KMS-11 (cell line): ENCODE measurements around the gene TBC1D9.
"Not testable (repeated sequence)": the region's sequence is repeated elsewhere in the genome, so short reads cannot be mapped to it uniquely, and the experiment has no call there.

ENCODE experiments used
- H2AFZ ChIP-seq: fragments of 200-600 bp; sonication (generic); 2 replicates; pipeline ENCODE4 v1.6.1; 2016; ENCODE audit warnings: antibody characterized with exemption, mixed run types, low read depth
- H3K27ac ChIP-seq: fragments of 200-600 bp; sonication (generic); 2 replicates; pipeline ENCODE4 v1.6.1; 2016; ENCODE audit warnings: mild to moderate bottlenecking, mixed run types
- H3K27me3 ChIP-seq: fragments of 200-600 bp; sonication (generic); 2 replicates; pipeline ENCODE4 v1.6.1; 2017; ENCODE audit warnings: mild to moderate bottlenecking, low read depth, mixed run types, moderate library complexity; ENCODE audit not compliant: insufficient read depth
- H3K36me3 ChIP-seq: fragments of 200-600 bp; sonication (generic); 2 replicates; pipeline ENCODE4 v1.6.1; 2017; ENCODE audit warnings: mild to moderate bottlenecking, mixed run types; ENCODE audit not compliant: insufficient read depth
- H3K4me1 ChIP-seq: fragments of 200-600 bp; sonication (generic); 2 replicates; pipeline ENCODE4 v1.6.1; 2016; ENCODE audit warnings: mild to moderate bottlenecking, low read depth, mixed run types; ENCODE audit not compliant: poor library complexity, severe bottlenecking
- H3K4me2 ChIP-seq: fragments of 200-600 bp; sonication (generic); 2 replicates; pipeline ENCODE4 v1.7.0; 2016; ENCODE audit warnings: mild to moderate bottlenecking, mixed run types
- H3K4me3 ChIP-seq: fragments of 200-600 bp; sonication (generic); IDR thresholded peaks from 2 replicates; pipeline ENCODE4 v1.6.1; 2017; ENCODE audit warnings: low read depth, low read length, mixed read lengths; ENCODE audit not compliant: insufficient read depth
- H3K79me2 ChIP-seq: fragments of 200-600 bp; sonication (generic); 2 replicates; pipeline ENCODE4 v1.6.1; 2016; ENCODE audit warnings: low read depth, mixed run types; ENCODE audit not compliant: insufficient read depth
- H3K9ac ChIP-seq: fragments of 200-600 bp; sonication (generic); 2 replicates; pipeline ENCODE4 v1.6.1; 2016; ENCODE audit warnings: mild to moderate bottlenecking, mixed run types
- H4K20me1 ChIP-seq: fragments of 200-600 bp; sonication (generic); 2 replicates; pipeline ENCODE4 v1.6.1; 2016; ENCODE audit warnings: mild to moderate bottlenecking, mixed run types; ENCODE audit not compliant: insufficient read depth
- TF ChIP-seq, protein P1 (sequence below): fragments of 200-600 bp; sonication (generic); conservative IDR thresholded peaks from 2 replicates; pipeline ENCODE4 v1.6.1; 2017; ENCODE audit warnings: low read depth, mild to moderate bottlenecking, antibody characterized with exemption, low read length, moderate library complexity, mixed read lengths

Gene TBC1D9

DNA sequence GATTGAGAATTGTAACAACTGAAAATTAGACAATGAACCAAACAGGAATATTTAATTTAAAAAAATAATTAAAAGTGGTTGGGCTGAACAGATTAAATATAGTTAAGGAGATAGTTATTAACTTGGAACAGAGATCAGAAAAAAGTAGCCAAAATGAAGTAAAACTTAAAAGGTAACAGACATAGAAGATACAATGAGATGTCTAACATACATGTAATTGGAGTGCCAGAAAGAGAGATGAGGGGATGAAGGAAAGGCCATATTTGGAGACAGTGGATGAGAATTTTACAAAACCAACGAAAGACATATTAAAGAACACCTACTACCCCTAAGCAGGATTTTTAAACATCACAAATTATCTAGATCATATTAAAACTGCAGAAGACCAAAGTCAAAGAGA is 8.0 kb downstream of the TBC1D9 start:
- no peak overlapping the region for H2AFZ ChIP-seq
- H3K4me3 ChIP-seq: no peak overlapping the region
- TF ChIP-seq, protein P1, sequence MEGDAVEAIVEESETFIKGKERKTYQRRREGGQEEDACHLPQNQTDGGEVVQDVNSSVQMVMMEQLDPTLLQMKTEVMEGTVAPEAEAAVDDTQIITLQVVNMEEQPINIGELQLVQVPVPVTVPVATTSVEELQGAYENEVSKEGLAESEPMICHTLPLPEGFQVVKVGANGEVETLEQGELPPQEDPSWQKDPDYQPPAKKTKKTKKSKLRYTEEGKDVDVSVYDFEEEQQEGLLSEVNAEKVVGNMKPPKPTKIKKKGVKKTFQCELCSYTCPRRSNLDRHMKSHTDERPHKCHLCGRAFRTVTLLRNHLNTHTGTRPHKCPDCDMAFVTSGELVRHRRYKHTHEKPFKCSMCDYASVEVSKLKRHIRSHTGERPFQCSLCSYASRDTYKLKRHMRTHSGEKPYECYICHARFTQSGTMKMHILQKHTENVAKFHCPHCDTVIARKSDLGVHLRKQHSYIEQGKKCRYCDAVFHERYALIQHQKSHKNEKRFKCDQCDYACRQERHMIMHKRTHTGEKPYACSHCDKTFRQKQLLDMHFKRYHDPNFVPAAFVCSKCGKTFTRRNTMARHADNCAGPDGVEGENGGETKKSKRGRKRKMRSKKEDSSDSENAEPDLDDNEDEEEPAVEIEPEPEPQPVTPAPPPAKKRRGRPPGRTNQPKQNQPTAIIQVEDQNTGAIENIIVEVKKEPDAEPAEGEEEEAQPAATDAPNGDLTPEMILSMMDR: no peak
- no peak overlapping the region for H3K9ac ChIP-seq
- H3K4me1 ChIP-seq: peaks cover 17% of the 10 kb centered on the region
- H4K20me1 ChIP-seq: no peaks in the 10 kb centered on the region
- no peak overlapping the region for H3K27ac ChIP-seq
- H3K4me2 ChIP-seq: no peak overlapping the region
- no peaks in the 10 kb centered on the region for H3K79me2 ChIP-seq
- H3K36me3 ChIP-seq: no peaks in the 10 kb centered on the region
- no peaks in the 10 kb centered on the region for H3K27me3 ChIP-seq

DNA sequence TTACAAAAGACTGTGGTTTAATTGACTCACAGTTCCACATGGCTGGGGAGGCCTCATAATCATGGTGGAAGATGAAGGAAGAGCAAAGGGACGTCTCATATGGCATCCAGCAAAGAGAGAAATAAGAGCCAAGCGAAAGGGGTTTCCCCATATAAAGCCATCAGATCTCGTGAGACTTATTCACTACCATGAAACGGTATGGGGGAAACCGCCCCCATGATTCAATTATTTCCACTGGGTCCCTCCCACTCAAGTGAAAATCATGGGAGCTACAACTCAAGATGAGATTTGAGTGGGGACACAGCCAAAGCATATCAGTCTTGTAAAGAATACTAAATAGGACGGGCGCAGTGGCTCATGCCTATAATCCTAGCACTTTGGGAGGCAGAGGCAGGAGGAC is 9.6 kb downstream of the TBC1D9 start:
- H3K36me3 ChIP-seq, H3K9ac ChIP-seq, H3K79me2 ChIP-seq, H4K20me1 ChIP-seq, H3K4me3 ChIP-seq, H3K27ac ChIP-seq, H2AFZ ChIP-seq, H3K27me3 ChIP-seq, H3K4me2 ChIP-seq: not testable (repeated sequence)
- peaks cover 33% of the 10 kb centered on the region for H3K4me1 ChIP-seq

DNA sequence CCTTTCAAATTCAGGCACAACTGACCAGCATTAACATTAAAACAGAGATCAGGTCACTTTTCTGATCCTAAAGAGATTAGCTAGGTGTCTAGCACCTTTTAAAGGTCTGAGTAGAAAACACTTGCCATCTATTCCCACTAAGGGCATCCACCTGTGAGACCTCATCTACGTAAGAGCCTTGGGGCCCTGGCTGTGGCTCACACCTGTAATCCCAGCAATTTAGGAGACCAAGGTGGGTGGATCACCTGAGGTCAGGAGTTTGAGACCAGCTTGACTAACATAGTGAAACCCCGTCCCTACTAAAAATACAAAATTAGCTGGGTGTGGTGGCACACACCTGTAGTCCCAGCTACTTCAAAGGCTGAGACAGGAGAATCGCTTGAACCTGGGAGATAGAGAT is 11.8 kb downstream of the TBC1D9 start:
- Histone ChIP-seq H3K9ac (no peak overlapping the region), H3K4me2 (no peak overlapping the region), H3K79me2 (no peaks in the 10 kb centered on the region), H3K4me1 (peaks cover 38% of the 10 kb centered on the region), H4K20me1 (no peaks in the 10 kb centered on the region), H3K27ac (no peak overlapping the region), H3K27me3 (no peaks in the 10 kb centered on the region), H2AFZ (no peak overlapping the region), H3K4me3 (no peak overlapping the region), H3K36me3 (no peaks in the 10 kb centered on the region)
- TF ChIP-seq, protein P1: no peak

DNA sequence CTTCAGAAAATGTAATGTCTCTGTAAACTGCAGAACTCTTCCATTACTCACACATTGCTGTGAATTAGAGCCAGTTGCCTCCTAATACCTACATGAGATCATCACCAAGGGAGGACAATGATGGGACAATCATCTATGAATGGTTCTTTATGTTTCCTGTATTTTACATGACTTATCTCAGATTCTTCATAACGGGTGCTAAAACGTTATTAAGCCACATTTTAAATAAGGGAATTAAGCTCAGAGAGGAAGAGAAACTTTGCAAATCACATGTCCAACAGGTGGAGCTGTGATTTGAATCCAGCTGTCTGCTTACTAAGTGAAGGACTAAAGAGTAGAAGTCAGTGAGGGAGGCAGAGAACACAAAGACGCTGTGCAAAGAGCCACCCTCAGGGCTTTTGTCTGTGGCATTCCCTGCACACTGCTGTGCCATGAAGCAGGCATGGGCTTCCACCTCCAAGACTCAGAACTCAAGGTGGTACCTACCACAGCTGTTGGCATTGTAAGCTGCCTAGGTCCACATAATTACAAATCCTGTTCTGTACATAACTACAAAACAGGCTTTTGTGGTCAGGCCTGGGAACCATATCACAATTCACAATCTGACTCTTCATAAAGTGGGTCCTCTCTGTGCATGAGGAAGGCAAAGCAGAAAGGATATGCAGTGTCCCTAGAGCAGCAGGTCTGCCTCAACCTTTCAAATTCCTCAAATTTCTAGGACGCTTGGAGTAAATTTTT is 12.8 kb downstream of the TBC1D9 start:
- Histone ChIP-seq H3K79me2 (no peaks in the 10 kb centered on the region), H3K4me2 (peak overlapping the region; percentile 75), H3K4me3 (no peak overlapping the region), H3K4me1 (peaks cover 38% of the 10 kb centered on the region), H3K36me3 (no peaks in the 10 kb centered on the region), H2AFZ (peak overlapping the region; percentile 35; the same call in 1 of the 2 replicates), H3K27ac (peak overlapping the region; percentile 66), H3K27me3 (no peaks in the 10 kb centered on the region), H4K20me1 (no peaks in the 10 kb centered on the region), H3K9ac (no peak overlapping the region; the same call in 1 of the 2 replicates)
- TF ChIP-seq, protein P1: peak; percentile 61

DNA sequence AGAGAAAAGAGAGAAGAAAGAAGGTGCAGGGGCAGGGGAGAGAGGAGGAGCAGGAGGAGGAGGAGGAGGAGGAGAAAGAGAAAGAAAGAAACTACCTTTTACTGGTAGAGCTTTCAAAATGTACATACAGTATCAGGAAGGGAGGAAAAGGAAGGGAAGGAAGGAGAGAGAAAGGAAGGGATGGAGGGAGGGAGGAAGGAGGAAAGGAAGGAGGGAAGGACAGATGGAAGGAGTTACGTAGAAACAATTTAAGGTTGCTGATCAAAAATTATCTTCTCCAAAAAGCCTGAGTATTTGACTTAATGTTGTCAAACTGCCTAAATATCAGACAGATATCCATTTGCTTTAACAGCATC is 13.4 kb downstream of the TBC1D9 start:
- no peak overlapping the region for H3K4me3 ChIP-seq
- H3K4me1 ChIP-seq: peaks cover 38% of the 10 kb centered on the region
- H3K79me2 ChIP-seq: no peaks in the 10 kb centered on the region
- H3K4me2 ChIP-seq: peak overlapping the region; percentile 75
- no peaks in the 10 kb centered on the region for H4K20me1 ChIP-seq
- no peaks in the 10 kb centered on the region for H3K36me3 ChIP-seq
- peak overlapping the region; percentile 19; the same call in 1 of the 2 replicates for H3K9ac ChIP-seq
- no peaks in the 10 kb centered on the region for H3K27me3 ChIP-seq
- H2AFZ ChIP-seq: peak overlapping the region; percentile 35; the same call in 1 of the 2 replicates
- H3K27ac ChIP-seq: peak overlapping the region; percentile 66
- TF ChIP-seq, protein P1: no peak
